ENCODE results near the gene ATP5F1B.

DNA sequence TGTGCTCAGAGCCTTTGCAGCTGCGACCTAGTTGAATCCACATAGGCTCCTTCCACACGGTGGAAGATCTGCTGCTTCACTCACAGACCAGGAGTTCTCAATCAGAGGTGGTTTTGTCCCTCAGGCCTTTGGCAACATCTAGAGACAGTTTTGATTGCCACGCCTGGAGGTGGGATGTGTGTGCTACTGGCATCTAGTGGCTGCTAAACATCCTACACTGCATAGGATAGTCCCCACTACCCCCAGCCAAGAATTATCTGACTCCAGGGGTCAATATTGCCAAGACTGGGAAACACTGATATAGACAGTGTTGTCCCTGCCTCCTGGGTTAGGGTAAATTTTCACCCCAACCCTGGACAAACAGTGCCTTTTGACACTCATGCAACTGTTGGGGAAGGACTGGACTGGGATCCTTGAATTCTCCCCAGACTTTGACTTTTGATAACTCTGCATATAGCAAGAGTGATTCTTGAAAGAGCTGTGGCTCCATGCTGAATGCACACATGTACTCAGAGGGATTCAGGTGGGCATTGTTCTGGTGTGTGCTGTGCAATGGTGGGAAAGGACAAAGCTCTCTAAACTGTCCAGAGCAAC is 55.5 kb downstream of the ATP5F1B start:
- TF ChIP-seq, protein P1, sequence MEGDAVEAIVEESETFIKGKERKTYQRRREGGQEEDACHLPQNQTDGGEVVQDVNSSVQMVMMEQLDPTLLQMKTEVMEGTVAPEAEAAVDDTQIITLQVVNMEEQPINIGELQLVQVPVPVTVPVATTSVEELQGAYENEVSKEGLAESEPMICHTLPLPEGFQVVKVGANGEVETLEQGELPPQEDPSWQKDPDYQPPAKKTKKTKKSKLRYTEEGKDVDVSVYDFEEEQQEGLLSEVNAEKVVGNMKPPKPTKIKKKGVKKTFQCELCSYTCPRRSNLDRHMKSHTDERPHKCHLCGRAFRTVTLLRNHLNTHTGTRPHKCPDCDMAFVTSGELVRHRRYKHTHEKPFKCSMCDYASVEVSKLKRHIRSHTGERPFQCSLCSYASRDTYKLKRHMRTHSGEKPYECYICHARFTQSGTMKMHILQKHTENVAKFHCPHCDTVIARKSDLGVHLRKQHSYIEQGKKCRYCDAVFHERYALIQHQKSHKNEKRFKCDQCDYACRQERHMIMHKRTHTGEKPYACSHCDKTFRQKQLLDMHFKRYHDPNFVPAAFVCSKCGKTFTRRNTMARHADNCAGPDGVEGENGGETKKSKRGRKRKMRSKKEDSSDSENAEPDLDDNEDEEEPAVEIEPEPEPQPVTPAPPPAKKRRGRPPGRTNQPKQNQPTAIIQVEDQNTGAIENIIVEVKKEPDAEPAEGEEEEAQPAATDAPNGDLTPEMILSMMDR (IDR thresholded peaks at IDR 0.05): no peak
- TF ChIP-seq POLR2A (IDR thresholded peaks at IDR 0.05): no peak

Measured in lower leg skin (tissue), 3 donors.